Nephron (organoid): Measurements from ENCODE around the gene FGGY.
A peak's percentile ranks its signal among the peaks of the same experiment; 100 is the strongest.

Source experiments
- H3K27ac Mint-ChIP-seq, 3 experiments: 2 replicates each; pipeline ENCODE4 v1.8.0; 2020; ENCODE audit warnings: mixed read lengths in 3 of 3, mild to moderate bottlenecking in 2 of 3, moderate library complexity in 1 of 3
- H3K27me3 Mint-ChIP-seq: 2 replicates; pipeline ENCODE4 v1.8.0; 2021; ENCODE audit warnings: low read depth, mild to moderate bottlenecking, moderate library complexity, mixed read lengths
- H3K36me3 Mint-ChIP-seq: 2 replicates; pipeline ENCODE4 v1.8.0; 2020; ENCODE audit warnings: low read depth, mixed read lengths
- H3K4me1 Mint-ChIP-seq: 2 replicates; pipeline ENCODE4 v1.8.0; 2020; ENCODE audit warnings: mixed read lengths
- H3K4me3 Mint-ChIP-seq, 3 experiments: 2 replicates each; pipeline ENCODE4 v1.8.0; 2020; ENCODE audit warnings: mild to moderate bottlenecking in 3 of 3, mixed read lengths in 3 of 3, moderate library complexity in 2 of 3
- H3K9me3 Mint-ChIP-seq: 2 replicates; pipeline ENCODE4 v1.8.0; 2020; ENCODE audit warnings: mixed read lengths
- TF ChIP-seq, protein P1 (sequence below), 3 experiments: fragments of 200-600 bp; sonication (generic); IDR thresholded peaks; one replicate each; pipeline ENCODE4 v1.5.0; 2021; ENCODE audit warnings: antibody characterized with exemption in 3 of 3; ENCODE audit not compliant: unreplicated experiment in 3 of 3

FGGY gene

DNA sequence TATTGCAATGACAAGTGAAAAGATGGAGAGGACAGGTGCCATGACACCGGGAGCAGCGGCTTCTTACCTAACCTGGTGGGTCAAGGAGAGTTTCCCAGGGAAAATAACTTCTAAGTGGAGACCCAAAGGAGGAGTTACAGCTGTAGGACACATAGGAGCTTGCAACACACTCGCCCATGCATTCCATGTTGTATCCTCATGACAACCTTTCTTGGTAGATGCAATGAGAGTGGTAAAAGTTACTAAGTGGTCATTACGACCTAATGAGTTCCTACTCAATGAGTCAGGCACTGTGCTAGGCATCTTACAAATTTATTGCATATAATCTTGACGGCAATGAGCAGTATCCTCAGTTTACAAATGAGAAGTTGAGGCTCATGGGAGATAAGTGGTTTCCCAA lies 398.4 kb downstream of the FGGY start:
- Mint-ChIP-seq H3K27ac (peak overlapping the region in 1 of 3 experiments; percentile 29), H3K27me3 (no peaks in the 10 kb centered on the region), H3K4me1 (peaks cover 62% of the 10 kb centered on the region), H3K9me3 (no peaks in the 10 kb centered on the region), H3K36me3 (peaks cover 5% of the 10 kb centered on the region), H3K4me3 (no peak overlapping the region)
- TF ChIP-seq, protein P1, sequence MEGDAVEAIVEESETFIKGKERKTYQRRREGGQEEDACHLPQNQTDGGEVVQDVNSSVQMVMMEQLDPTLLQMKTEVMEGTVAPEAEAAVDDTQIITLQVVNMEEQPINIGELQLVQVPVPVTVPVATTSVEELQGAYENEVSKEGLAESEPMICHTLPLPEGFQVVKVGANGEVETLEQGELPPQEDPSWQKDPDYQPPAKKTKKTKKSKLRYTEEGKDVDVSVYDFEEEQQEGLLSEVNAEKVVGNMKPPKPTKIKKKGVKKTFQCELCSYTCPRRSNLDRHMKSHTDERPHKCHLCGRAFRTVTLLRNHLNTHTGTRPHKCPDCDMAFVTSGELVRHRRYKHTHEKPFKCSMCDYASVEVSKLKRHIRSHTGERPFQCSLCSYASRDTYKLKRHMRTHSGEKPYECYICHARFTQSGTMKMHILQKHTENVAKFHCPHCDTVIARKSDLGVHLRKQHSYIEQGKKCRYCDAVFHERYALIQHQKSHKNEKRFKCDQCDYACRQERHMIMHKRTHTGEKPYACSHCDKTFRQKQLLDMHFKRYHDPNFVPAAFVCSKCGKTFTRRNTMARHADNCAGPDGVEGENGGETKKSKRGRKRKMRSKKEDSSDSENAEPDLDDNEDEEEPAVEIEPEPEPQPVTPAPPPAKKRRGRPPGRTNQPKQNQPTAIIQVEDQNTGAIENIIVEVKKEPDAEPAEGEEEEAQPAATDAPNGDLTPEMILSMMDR (IDR thresholded peaks at IDR 0.05; ENCODE audit: unreplicated experiment in 3 of 3), result no peak

DNA sequence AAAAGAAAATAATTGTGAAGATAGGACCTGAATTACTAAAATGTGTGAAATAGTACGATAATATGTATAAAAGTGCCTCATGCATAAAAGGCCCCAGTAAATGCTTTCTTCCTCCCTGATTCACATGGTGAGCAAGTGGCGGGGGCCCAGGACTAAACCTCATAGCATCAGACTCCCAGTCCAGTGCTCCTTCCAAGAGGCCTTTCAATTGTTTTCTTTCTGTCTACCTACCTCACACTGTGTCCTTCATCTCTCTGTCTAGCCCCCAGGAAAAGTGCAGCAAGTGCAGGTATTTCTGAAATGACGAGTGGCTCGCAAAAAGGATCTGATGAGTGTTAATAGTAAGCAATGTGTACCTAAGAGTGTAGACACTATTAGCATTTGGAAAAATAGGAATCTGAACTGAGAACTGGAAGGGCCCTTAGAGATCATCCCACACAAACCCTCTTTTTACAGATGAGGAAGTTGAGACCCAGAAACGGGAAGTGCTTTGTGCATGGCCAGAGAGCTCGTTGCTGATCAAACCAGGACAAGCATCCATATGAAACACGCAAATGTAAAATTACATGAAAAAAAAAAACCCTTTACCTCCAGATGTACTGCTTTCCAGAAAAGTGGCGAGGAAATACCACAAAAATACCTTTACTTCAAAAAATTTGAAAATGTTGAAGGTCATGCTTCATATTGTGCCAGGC lies 399.7 kb downstream of the FGGY start:
- Mint-ChIP-seq H3K4me3 (no peak overlapping the region), H3K9me3 (no peaks in the 10 kb centered on the region), H3K27ac (peak overlapping the region; percentile 71 to 89 (median 79)), H3K27me3 (no peaks in the 10 kb centered on the region), H3K36me3 (peaks cover 5% of the 10 kb centered on the region), H3K4me1 (peaks cover 57% of the 10 kb centered on the region)
- TF ChIP-seq, protein P1 (IDR thresholded peaks at IDR 0.05; ENCODE audit: unreplicated experiment in 3 of 3), result no peak

DNA sequence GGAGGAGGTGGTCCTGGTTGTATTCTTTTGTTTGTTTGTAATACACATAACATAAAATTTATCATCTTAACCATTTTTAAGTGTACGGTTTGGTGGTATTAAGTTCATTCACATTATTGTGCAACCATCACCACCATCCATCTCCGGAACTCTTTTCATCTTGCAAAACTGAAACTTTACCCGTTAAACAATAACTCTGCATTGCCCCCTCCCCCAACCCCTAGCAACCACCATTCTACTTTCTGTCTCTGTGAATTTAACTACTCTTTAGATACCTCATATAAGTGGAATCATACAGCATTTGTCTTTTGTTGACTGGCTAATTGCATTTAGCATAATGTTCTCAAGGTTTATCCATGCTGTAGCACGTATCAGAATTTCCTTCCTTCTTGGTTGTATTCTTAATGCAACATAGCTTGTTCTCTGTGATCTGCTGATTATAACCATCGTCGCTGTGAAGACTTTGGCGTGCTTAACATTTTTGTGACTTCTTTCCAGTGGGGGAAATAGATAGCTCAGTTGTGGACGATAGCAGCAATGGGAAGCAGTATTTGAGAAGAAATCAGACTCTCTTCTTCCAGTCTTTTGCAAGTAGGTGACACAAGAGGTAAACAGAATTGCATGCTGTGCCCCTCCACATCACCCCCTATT lies 400.4 kb downstream of the FGGY start:
- Mint-ChIP-seq H3K36me3 (peaks cover 5% of the 10 kb centered on the region), H3K4me1 (peaks cover 53% of the 10 kb centered on the region), H3K9me3 (no peaks in the 10 kb centered on the region), H3K27me3 (no peaks in the 10 kb centered on the region), H3K27ac (peak overlapping the region; percentile 71 to 89 (median 79)), H3K4me3 (peak overlapping the region in 2 of 3 experiments; percentile 4 to 38)
- TF ChIP-seq, protein P1 (IDR thresholded peaks at IDR 0.05; ENCODE audit: unreplicated experiment in 3 of 3), result no peak

DNA sequence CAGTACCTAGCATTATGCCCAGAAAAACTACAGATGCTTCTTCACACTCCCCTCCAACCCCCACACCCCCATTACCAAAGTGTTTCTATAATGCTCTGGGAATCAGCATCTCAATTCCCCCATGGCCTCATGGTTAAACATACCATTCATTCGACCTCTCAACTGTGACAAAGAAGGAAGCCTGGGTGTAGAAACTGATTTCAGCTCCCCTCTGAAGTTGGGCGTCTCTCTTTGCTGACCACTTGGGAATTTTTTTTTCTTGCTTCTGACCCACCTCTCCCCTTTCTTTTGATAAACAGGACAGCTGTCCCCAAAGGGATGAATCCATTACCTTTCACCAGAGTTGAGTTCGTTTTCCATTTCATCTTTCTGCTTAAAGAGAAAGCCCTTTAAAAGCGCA lies 401.5 kb downstream of the FGGY start:
- H3K36me3 Mint-ChIP-seq, result peaks cover 2% of the 10 kb centered on the region
- no peaks in the 10 kb centered on the region for H3K9me3 Mint-ChIP-seq
- no peaks in the 10 kb centered on the region for H3K27me3 Mint-ChIP-seq
- peak overlapping the region; percentile 3 to 50 (median 5) for H3K4me3 Mint-ChIP-seq
- TF ChIP-seq, protein P1 (IDR thresholded peaks at IDR 0.05; ENCODE audit: unreplicated experiment in 3 of 3), result no peak
- peak overlapping the region; percentile 71 to 89 (median 79) for H3K27ac Mint-ChIP-seq
- H3K4me1 Mint-ChIP-seq, result peaks cover 46% of the 10 kb centered on the region

DNA sequence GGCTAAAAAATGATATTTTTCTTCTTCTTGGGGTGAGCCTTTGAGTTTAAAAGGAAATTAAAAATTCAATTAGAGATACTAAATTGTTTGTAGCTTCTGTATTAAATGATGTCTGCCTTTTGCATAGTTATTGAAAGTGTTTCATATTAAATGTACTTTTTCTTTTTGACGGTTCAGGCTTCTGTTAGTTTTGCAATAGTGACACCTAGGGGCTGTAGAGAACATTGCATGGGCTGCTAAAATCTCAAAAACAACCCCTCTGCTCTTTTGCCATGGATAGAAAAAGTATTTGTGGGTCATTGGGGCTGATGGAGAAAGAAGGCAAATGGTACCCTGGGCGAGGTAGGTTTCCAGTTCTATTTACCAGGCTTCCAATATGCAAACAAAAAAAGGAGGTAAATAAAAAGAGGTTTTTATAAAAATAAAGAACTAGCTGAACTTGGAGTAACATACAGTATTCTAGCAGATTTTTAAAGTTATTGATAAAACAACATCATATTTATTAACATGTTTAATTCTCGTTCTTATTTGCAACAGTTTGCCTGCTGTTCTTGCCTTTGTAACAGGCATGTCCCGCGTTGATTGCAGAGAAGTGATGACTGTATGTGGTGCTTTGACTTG lies 402.4 kb downstream of the FGGY start:
- peaks cover 52% of the 10 kb centered on the region for H3K4me1 Mint-ChIP-seq
- H3K27me3 Mint-ChIP-seq, result no peaks in the 10 kb centered on the region
- H3K27ac Mint-ChIP-seq, result peak overlapping the region; percentile 71 to 89 (median 76)
- H3K9me3 Mint-ChIP-seq, result no peaks in the 10 kb centered on the region
- TF ChIP-seq, protein P1 (IDR thresholded peaks at IDR 0.05; ENCODE audit: unreplicated experiment in 3 of 3), result peak; percentile 90 to 96 (median 95)
- H3K36me3 Mint-ChIP-seq, result no peaks in the 10 kb centered on the region
- H3K4me3 Mint-ChIP-seq, result peak overlapping the region; percentile 2 to 40 (median 27)
